ENCODE data around the gene KRTAP9-6. TPM values are rescaled to one million over a fixed set of nuclear protein-coding genes. Genes with fewer than 3 reads are reported as not detected.
"Not testable (repeated sequence)": the region's sequence is repeated elsewhere in the genome, so short reads cannot be mapped to it uniquely, and the experiment has no call there.

Gene KRTAP9-6
- total RNA-seq, 4 donors from 2014 or later: 0.52 to 7.1 TPM; not detected in 2

- 41% methylated on average over 1 of the region's 1 CpG for WGBS
- H3K27ac ChIP-seq: no peak overlapping the region
- TF ChIP-seq POLR2A (IDR thresholded peaks at IDR 0.05): no peak
- no peak for TF ChIP-seq EP300 (IDR thresholded peaks at IDR 0.05)
- no peak for TF ChIP-seq CTCF (IDR thresholded peaks at IDR 0.05)
- no peak for TF ChIP-seq POLR2AphosphoS5 (IDR thresholded peaks at IDR 0.05)
Measured at GRCh38 chr17:41254861-41255260, 10.3 kb upstream of the KRTAP9-6 start.

GRCh38 chr17:41255381-41256290, 9.5 kb upstream of the KRTAP9-6 start, which contains the start of gene KRTAP9-9:
KRTAP9-9 (plus strand) TSS chr17:41255384.
- peaks cover 15% of the 10 kb centered on the region for H3K27me3 ChIP-seq
- H3K4me3 ChIP-seq; H3K27ac ChIP-seq; H3K36me3 ChIP-seq; H3K4me1 ChIP-seq; DNase-seq (ENCODE audit: low spot score in 2 of 2); H3K9me3 ChIP-seq: not testable (repeated sequence)
- WGBS: 90% methylated on average over 4 of the region's 5 CpGs

More at GRCh38 chr17:41254861-41255260, 10.3 kb upstream of the KRTAP9-6 start:
- H3K4me1 ChIP-seq: no peaks in the 10 kb centered on the region
- H3K4me3 ChIP-seq: no peak overlapping the region
- H3K36me3 ChIP-seq: no peaks in the 10 kb centered on the region
- peaks cover 18% of the 10 kb centered on the region for H3K27me3 ChIP-seq
- no peak for DNase-seq (ENCODE audit: low spot score in 2 of 2)
- no peaks in the 10 kb centered on the region for H3K9me3 ChIP-seq

- Histone ChIP-seq H3K27ac (no peak overlapping the region), H3K36me3 (no peaks in the 10 kb centered on the region), H3K4me1 (no peaks in the 10 kb centered on the region), H3K27me3 (peaks cover 15% of the 10 kb centered on the region), H3K4me3 (no peak overlapping the region), H3K9me3 (no peaks in the 10 kb centered on the region)
- 93% methylated on average over 1 of the region's 1 CpG for WGBS
- no peak for DNase-seq (ENCODE audit: low spot score in 2 of 2)
- TF ChIP-seq POLR2AphosphoS5 (IDR thresholded peaks at IDR 0.05) (no peak), CTCF (IDR thresholded peaks at IDR 0.05) (no peak), EP300 (IDR thresholded peaks at IDR 0.05) (no peak), POLR2A (IDR thresholded peaks at IDR 0.05) (no peak)
Measured at GRCh38 chr17:41256291-41256685, 8.9 kb upstream of the KRTAP9-6 start.

GRCh38 chr17:41258406-41258805, 6.8 kb upstream of the KRTAP9-6 start:
- Histone ChIP-seq H3K4me3 (no peak overlapping the region), H3K36me3 (no peaks in the 10 kb centered on the region), H3K27ac (no peak overlapping the region), H3K9me3 (no peaks in the 10 kb centered on the region), H3K4me1 (no peaks in the 10 kb centered on the region), H3K27me3 (peaks cover 22% of the 10 kb centered on the region)
- TF ChIP-seq POLR2AphosphoS5 (IDR thresholded peaks at IDR 0.05): no peak
- no peak for TF ChIP-seq POLR2A (IDR thresholded peaks at IDR 0.05)
- no peak for TF ChIP-seq CTCF (IDR thresholded peaks at IDR 0.05)
- TF ChIP-seq EP300 (IDR thresholded peaks at IDR 0.05): no peak
- no peak for DNase-seq (ENCODE audit: low spot score in 2 of 2)

- Histone ChIP-seq H3K4me1 (no peaks in the 10 kb centered on the region), H3K9me3 (no peaks in the 10 kb centered on the region), H3K36me3 (no peaks in the 10 kb centered on the region), H3K27ac (no peak overlapping the region), H3K4me3 (no peak overlapping the region), H3K27me3 (peaks cover 22% of the 10 kb centered on the region)
- no peak for DNase-seq (ENCODE audit: low spot score in 2 of 2)
- 89% methylated on average over 2 of the region's 2 CpGs for WGBS
- no peak for TF ChIP-seq POLR2AphosphoS5 (IDR thresholded peaks at IDR 0.05)
- no peak for TF ChIP-seq EP300 (IDR thresholded peaks at IDR 0.05)
- TF ChIP-seq CTCF (IDR thresholded peaks at IDR 0.05): no peak
- no peak for TF ChIP-seq POLR2A (IDR thresholded peaks at IDR 0.05)
Measured at GRCh38 chr17:41263212-41263611, 2.0 kb upstream of the KRTAP9-6 start.

Measured in suprapubic skin (tissue), 4 donors.